HCT116 (cell line): ENCODE measurements around the gene MCAT. TPM values are rescaled to one million over a fixed set of nuclear protein-coding genes. Genes with fewer than 3 reads are reported as not detected.

Source experiments
- ATAC-seq: fragments of 200-7000 bp; cut with Tn5 transposase; 2 replicates; pipeline ENCODE4 v1.9.1; 2020; ENCODE audit warnings: mild to moderate bottlenecking, moderate library complexity
- Bru-seq: library from RNA; stranded (reverse); fragments of 400-500 nt; gene quantifications from one replicate; lab custom pipeline; 2021; lab: Mats Ljungman, UMichigan
- BruChase-seq, 2 experiments: library from RNA; stranded (reverse); fragments of 400-500 nt; gene quantifications; one replicate each; lab custom pipeline; 2021; lab: Mats Ljungman, UMichigan
- BruUV-seq: library from RNA; stranded (reverse); fragments of 400-500 nt; replicated peaks from 2 replicates; lab custom pipeline; 2021; lab: Mats Ljungman, UMichigan
- CTCF ChIA-PET: fragments of 300-600 bp; sonication (Branson Sonifier 250); formaldehyde crosslinking; loops from one replicate; lab custom pipeline; 2021; ENCODE audit warnings: antibody characterized with exemption; lab: Charles Lee
- POLR2A ChIA-PET: fragments of 300-600, 350-600 bp; sonication (Branson Sonifier 250); formaldehyde crosslinking; loops from one replicate; lab custom pipeline; 2021; ENCODE audit warnings: antibody characterized with exemption; lab: Charles Lee
- RAD21 ChIA-PET, 2 experiments: fragments of 300-600 bp; sonication (Branson Sonifier 250); formaldehyde crosslinking; loops; one replicate each; lab custom pipeline; 2023; ENCODE audit warnings: low total read pairs in 2 of 2; ENCODE audit not compliant: uncharacterized antibody in 2 of 2, unreplicated experiment in 2 of 2, low non-redundant PET in 1 of 2; lab: Charles Lee
- DNase-seq: peaks from one replicate; pipeline ENCODE4 v3.0.0-alpha.2; 2010; ENCODE audit warnings: low read depth, low spot score
- H2AFZ ChIP-seq: fragments of 200-600 bp; shearing (Covaris generic), sonication (generic); 2 replicates; pipeline ENCODE4 v1.6.1; 2017; ENCODE audit warnings: low read depth, mixed run types, mixed read lengths, antibody characterized with exemption, low read length; ENCODE audit not compliant: poor library complexity, severe bottlenecking
- H3K27ac ChIP-seq: 2 replicates; pipeline ENCODE4 v1.5.1; 2012; ENCODE audit warnings: low read depth, low read length
- H3K27me3 ChIP-seq: fragments of 200-600 bp; sonication (generic); 2 replicates; pipeline ENCODE4 v1.6.1; 2016; ENCODE audit warnings: mixed run types, low read length, mixed read lengths; ENCODE audit not compliant: insufficient read depth
- H3K36me3 ChIP-seq, 2 experiments: fragments of 200-500 bp in 1 of 2; fragments of 200-600 bp in 1 of 2; sonication (Bioruptor generic) in 1 of 2; sonication (generic) in 1 of 2; 2 replicates each; pipeline versions ENCODE4 v1.5.1 to v1.6.1; 2014 to 2016; ENCODE audit warnings: low read length in 2 of 2, inconsistent platforms in 1 of 2, mixed read lengths in 1 of 2, mixed run types in 1 of 2; ENCODE audit not compliant: insufficient read depth in 2 of 2, control insufficient read depth in 1 of 2
- H3K4me1 ChIP-seq, 2 experiments: fragments of 200-600 bp in 1 of 2; sonication (generic) in 1 of 2; 2 replicates each; pipeline versions ENCODE4 v1.5.1 to v1.6.1; 2012 to 2017; ENCODE audit warnings: low read length in 2 of 2, inconsistent platforms in 1 of 2, mild to moderate bottlenecking in 1 of 2, mixed read lengths in 1 of 2, mixed run types in 1 of 2, moderate library complexity in 1 of 2; ENCODE audit not compliant: insufficient read depth in 2 of 2, control insufficient read depth in 1 of 2
- H3K4me2 ChIP-seq: fragments of 200-600 bp; sonication (generic); 2 replicates; pipeline ENCODE4 v1.6.1; 2017; ENCODE audit warnings: mixed run types, low read length, mixed read lengths
- H3K4me3 ChIP-seq, 2 experiments: fragments of 200-600 bp in 1 of 2; sonication (generic) in 1 of 2; replicated peaks in 1 of 2; 2 replicates each; pipeline ENCODE4 v1.5.1; 2011 to 2016; ENCODE audit warnings: low read length in 2 of 2, control low read depth in 1 of 2, low read depth in 1 of 2, mild to moderate bottlenecking in 1 of 2, mixed read lengths in 1 of 2, mixed run types in 1 of 2
- H3K79me2 ChIP-seq: fragments of 200-600 bp; sonication (generic); 2 replicates; pipeline ENCODE4 v1.6.1; 2017; ENCODE audit warnings: mild to moderate bottlenecking, mixed run types, low read length, moderate library complexity, mixed read lengths; ENCODE audit not compliant: insufficient read depth
- H3K9ac ChIP-seq: fragments of 200-600 bp; sonication (generic); 2 replicates; pipeline ENCODE4 v1.6.1; 2016; ENCODE audit warnings: low read length, mixed read lengths
- H3K9me2 ChIP-seq: fragments of 200-600 bp; sonication (generic), shearing (Covaris generic); 2 replicates; pipeline ENCODE4 v1.6.1; 2017; ENCODE audit warnings: mixed run types, mild to moderate bottlenecking, moderate library complexity; ENCODE audit not compliant: insufficient read depth
- H3K9me3 ChIP-seq, 2 experiments: fragments of 200-500 bp in 1 of 2; fragments of 200-600 bp in 1 of 2; sonication (Bioruptor generic) in 1 of 2; sonication (generic) in 1 of 2; 2 replicates each; pipeline ENCODE4 v1.6.1; 2014 to 2017; ENCODE audit warnings: low read length in 2 of 2, mixed read lengths in 2 of 2, inconsistent platforms in 1 of 2, low read depth in 1 of 2, mild to moderate bottlenecking in 1 of 2, mixed run types in 1 of 2, moderate library complexity in 1 of 2; ENCODE audit not compliant: control insufficient read depth in 1 of 2, insufficient read depth in 1 of 2
- H4K20me1 ChIP-seq: fragments of 200-600 bp; sonication (generic), shearing (Covaris generic); 2 replicates; pipeline ENCODE4 v1.6.1; 2017; ENCODE audit warnings: mixed run types, mild to moderate bottlenecking, moderate library complexity; ENCODE audit not compliant: insufficient read depth
- CBX3 ChIP-seq: IDR thresholded peaks from 2 replicates; pipeline ENCODE4 v1.6.1; 2012; ENCODE audit warnings: low read depth
- EGR1 ChIP-seq: IDR thresholded peaks from 2 replicates; pipeline ENCODE4 v1.6.1; 2012; ENCODE audit warnings: low read depth
- FOSL1 ChIP-seq: IDR thresholded peaks from 2 replicates; pipeline ENCODE4 v1.6.1; 2012; ENCODE audit warnings: low read depth
- JUND ChIP-seq: IDR thresholded peaks from 2 replicates; pipeline ENCODE4 v1.6.1; 2012
- MAX ChIP-seq: IDR thresholded peaks from 2 replicates; pipeline ENCODE4 v1.6.1; 2012
- POLR2AphosphoS5 ChIP-seq: IDR thresholded peaks from 2 replicates; pipeline ENCODE4 v1.6.1; 2011; ENCODE audit warnings: mild to moderate bottlenecking, low read depth, low read length, moderate library complexity
- RAD21 ChIP-seq: IDR thresholded peaks from 2 replicates; pipeline ENCODE4 v1.6.1; 2012; ENCODE audit warnings: low read depth, mild to moderate bottlenecking
- REST ChIP-seq: IDR thresholded peaks from 2 replicates; pipeline ENCODE4 v1.6.1; 2012; ENCODE audit warnings: low read depth
- SIN3A ChIP-seq: IDR thresholded peaks from 2 replicates; pipeline ENCODE4 v1.6.1; 2012; ENCODE audit warnings: low read depth
- SP1 ChIP-seq: IDR thresholded peaks from 2 replicates; pipeline ENCODE4 v1.6.1; 2012; ENCODE audit warnings: low read depth
- TCF7L2 ChIP-seq: IDR thresholded peaks from 2 replicates; pipeline ENCODE4 v1.7.0; 2011; ENCODE audit warnings: borderline replicate concordance, inconsistent platforms; ENCODE audit not compliant: insufficient read depth, insufficient read length; ENCODE audit errors: extremely low read depth
- YY1 ChIP-seq: IDR thresholded peaks from 2 replicates; pipeline ENCODE4 v1.6.1; 2011; ENCODE audit warnings: low read length, low read depth, moderate library complexity, mild to moderate bottlenecking; ENCODE audit not compliant: insufficient replicate concordance; ENCODE audit errors: extremely low read depth
- ZFX ChIP-seq: fragments of 450-650 bp; IDR thresholded peaks from 2 replicates; pipeline ENCODE4 v1.6.1; 2017
- intact Hi-C: fragments of 100-400 bp; cut with micrococcal nuclease; formaldehyde crosslinking; loops from 2 replicates; pipeline ENCODE4 v1.10.0; 2022
- long read RNA-seq: library from polyadenylated mRNA; unstranded; transcript quantifications from one replicate; pipeline ENCODE4 v2.0.0, GENCODE V29; 2021; ENCODE audit not compliant: unreplicated experiment
- polyA plus RNA-seq: library from polyadenylated mRNA; unstranded; fragments of >200 nt; gene quantifications from 2 replicates; pipeline ENCODE4 v1.2.1, GENCODE V29; 2012; ENCODE audit warnings: missing spikeins
- total RNA-seq: library from RNA; stranded (reverse); gene quantifications from one replicate; pipeline ENCODE4 v1.2.1, GENCODE V29; 2021; ENCODE audit not compliant: unreplicated experiment

Gene MCAT
- total RNA-seq = 34.8 TPM
- polyA plus RNA-seq = 19.0 and 20.8 TPM in 2 replicates
- Bru-seq, nascent RNA = percentile 67 among the genes with signal in this experiment
- percentile 52 among the genes with signal in this experiment for BruChase-seq, experiment 1, labeled RNA remaining after a 6-hour chase
- percentile 66 among the genes with signal in this experiment for BruChase-seq, experiment 2, labeled RNA remaining after a 2-hour chase
- long read RNA-seq, transcript MCAT-201 (4 exons, 2,056 nt) = major isoform, 23 of 45 reads
- long read RNA-seq, transcript MCAT-202 (3 exons, 1,134 nt) = minor isoform, 19 of 45 reads
- long read RNA-seq, partial matches to known transcripts = 2 of 45 reads
- long read RNA-seq, other reads (novel, unspliced or antisense) = 1 of 45 reads

GRCh38 chr22:43142880-43143562, at the start of gene MCAT:
Gene MCAT, minus strand, starts transcription at chr22:43143398. Its CDS starts 50 bp downstream, at chr22:43143348.
- no peaks in the 10 kb centered on the region for H3K27me3 ChIP-seq
- POLR2A ChIA-PET = interaction anchor here (1.2 kb wide), 1 partner anchor 15 kb away, joined by 3 read pairs; no protein-coding TSS in a partner anchor
- no peaks in the 10 kb centered on the region for H3K9me2 ChIP-seq
- H3K4me3 ChIP-seq = peak within 1 kb of the TSS; percentile 93 to 99
- peaks cover 10 to 18% of the 10 kb centered on the region in 2 experiments; a peak in 3 of 4 replicates for H3K4me1 ChIP-seq
- no TSS peak for BruUV-seq
- no peak for DNase-seq
- H3K4me2 ChIP-seq = peak within 1 kb of the TSS; percentile 80
- peaks cover 19 to 29% of the 10 kb centered on the region in 2 experiments for H3K36me3 ChIP-seq
- intact Hi-C loops = no loop called here
- peak; percentile 80 for TF ChIP-seq SIN3A
- TF ChIP-seq REST = no peak
- peak; percentile 80; the same call in 1 of the 2 replicates for TF ChIP-seq ZFX
- peak; percentile 36 for TF ChIP-seq TCF7L2
- TF ChIP-seq JUND = no peak
- peak; percentile 35; the same call in 1 of the 2 replicates for TF ChIP-seq EGR1
- TF ChIP-seq RAD21 = no peak
- TF ChIP-seq CBX3 = 0 out of 2 replicates have a peak, but pooled peaks have one; percentile 85
- no peak for TF ChIP-seq FOSL1
- peak; percentile 65 for TF ChIP-seq SP1
- peak; percentile 74 for TF ChIP-seq YY1
- TF ChIP-seq POLR2AphosphoS5 = peak; percentile 68
- peak; percentile 85 for TF ChIP-seq MAX
- TF ChIP-seq, all 23 proteins: peak for 9
- peaks cover 50% of the 10 kb centered on the region for H3K79me2 ChIP-seq
- no peak within 1 kb of the TSS for H2AFZ ChIP-seq
- CTCF ChIA-PET = no interaction called here
- peak; percentile 92 for ATAC-seq
- RAD21 ChIA-PET = interaction anchor here in 1 of 2 experiments (0.5 kb wide), 1 partner anchor 388 kb away, joined by 3 read pairs; no protein-coding TSS in a partner anchor
- H3K9me3 ChIP-seq = no peaks in the 10 kb centered on the region
- H3K9ac ChIP-seq = peak within 1 kb of the TSS; percentile 96
- no peaks in the 10 kb centered on the region for H4K20me1 ChIP-seq
- H3K27ac ChIP-seq = peak within 1 kb of the TSS; percentile 95
